Progenitor cell of endocrine pancreas (in vitro differentiated cells): ENCODE data around the gene ANKRD34A. TPM values are rescaled to one million over a fixed set of nuclear protein-coding genes. Genes with fewer than 3 reads are reported as not detected.

ENCODE experiments used
- DNase-seq: peaks from one replicate; pipeline ENCODE4 v3.0.0; 2021; ENCODE audit warnings: low spot score; ENCODE audit not compliant: unreplicated experiment
- H3K27ac Mint-ChIP-seq: 2 replicates; pipeline ENCODE4 v1.8.0; 2021; ENCODE audit warnings: mild to moderate bottlenecking, moderate library complexity, mixed read lengths
- H3K27me3 Mint-ChIP-seq: 2 replicates; pipeline ENCODE4 v1.8.0; 2021; ENCODE audit warnings: mixed read lengths
- H3K36me3 Mint-ChIP-seq: 2 replicates; pipeline ENCODE4 v1.8.0; 2022; ENCODE audit warnings: mixed read lengths; ENCODE audit not compliant: insufficient read depth
- H3K4me1 Mint-ChIP-seq: 2 replicates; pipeline ENCODE4 v1.8.0; 2021; ENCODE audit warnings: low read depth, mixed read lengths
- H3K4me3 Mint-ChIP-seq: 2 replicates; pipeline ENCODE4 v1.8.0; 2021; ENCODE audit warnings: low read depth, mild to moderate bottlenecking, moderate library complexity, mixed read lengths
- H3K9me3 Mint-ChIP-seq: 2 replicates; pipeline ENCODE4 v1.8.0; 2021; ENCODE audit warnings: low read depth, mixed read lengths
- CTCF ChIP-seq: fragments of 200-600 bp; sonication (generic); IDR thresholded peaks from one replicate; pipeline ENCODE4 v1.5.0; 2021; ENCODE audit warnings: antibody characterized with exemption, mild to moderate bottlenecking; ENCODE audit not compliant: unreplicated experiment
- total RNA-seq: library from RNA; stranded (reverse); gene quantifications from 2 replicates; pipeline ENCODE4 v1.2.1, GENCODE V29; 2021

Gene ANKRD34A
- total RNA-seq, 1 donor from 2014 or later: 0.22 TPM

DNA sequence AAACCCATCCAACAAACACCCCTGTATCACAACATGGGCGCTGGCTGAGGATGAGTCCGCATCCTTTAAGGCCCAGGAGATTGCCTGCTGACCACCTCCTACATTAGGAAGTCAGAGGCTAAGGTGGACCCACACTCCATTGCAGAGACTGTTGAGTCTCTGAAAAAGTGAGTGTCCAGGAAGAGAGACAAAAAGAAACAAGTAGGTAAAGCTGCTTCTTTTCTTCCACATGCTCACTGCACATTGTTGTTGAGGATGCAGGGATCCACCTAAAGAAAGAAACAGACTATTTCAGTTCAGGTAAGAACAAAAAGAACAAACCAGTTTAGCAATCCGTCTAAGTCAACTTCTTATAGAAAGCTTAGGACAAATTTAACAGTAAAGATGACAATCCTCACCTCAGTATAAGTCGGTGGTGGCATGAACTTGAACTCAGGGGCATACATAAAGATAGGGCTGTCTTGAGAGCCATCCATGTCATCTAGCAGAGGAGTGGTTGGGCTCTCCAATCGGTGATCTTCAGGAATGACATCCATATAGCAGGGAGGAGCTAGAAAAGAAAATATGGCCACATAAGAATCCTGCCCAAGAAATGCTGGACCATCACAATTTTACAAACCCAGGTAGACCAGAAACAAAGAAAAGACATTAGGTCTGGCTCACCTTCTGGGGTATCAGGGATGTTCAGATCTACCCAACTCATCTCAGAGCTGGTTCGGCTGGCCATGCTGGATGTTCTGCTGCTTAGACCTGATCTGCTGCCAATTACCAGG is 29.4 kb upstream of the ANKRD34A start:
- Mint-ChIP-seq H3K9me3 (no peaks in the 10 kb centered on the region), H3K27ac (peak overlapping the region; percentile 85), H3K36me3 (peaks cover 25% of the 10 kb centered on the region), H3K4me3 (peak overlapping the region; percentile 94), H3K4me1 (peaks cover 38% of the 10 kb centered on the region), H3K27me3 (no peaks in the 10 kb centered on the region)
- TF ChIP-seq CTCF: no peak
- no peak for DNase-seq

DNA sequence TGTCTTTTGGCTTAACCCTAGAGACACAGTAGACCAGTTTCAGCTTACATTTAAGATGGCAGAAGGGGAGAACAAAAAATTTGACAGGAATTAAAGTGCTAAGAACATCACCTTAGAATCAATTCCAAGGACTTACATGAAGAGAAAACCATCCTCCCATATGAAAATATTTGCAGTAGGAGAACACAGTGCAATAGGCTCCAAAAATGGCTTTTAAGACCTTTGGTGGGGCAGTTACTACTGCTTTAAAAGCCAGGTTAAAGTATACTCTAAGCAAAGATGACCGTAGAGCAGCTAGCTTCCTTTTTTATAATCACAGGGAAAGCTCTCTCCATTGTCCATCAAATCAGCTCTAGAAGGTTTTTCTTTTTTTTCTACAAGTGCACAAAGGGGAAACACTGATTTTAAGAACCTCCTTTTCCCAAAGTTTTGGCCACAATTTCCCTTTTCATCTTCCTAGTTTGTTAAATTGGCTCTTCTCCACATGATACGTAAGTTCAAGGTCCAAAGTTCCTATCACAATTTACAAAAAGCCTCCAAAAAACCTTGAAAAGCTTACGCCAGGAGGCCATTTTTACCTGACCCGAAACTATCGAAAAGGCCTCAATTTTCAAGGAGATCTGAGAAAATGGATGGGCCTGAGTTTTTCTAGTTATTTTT is 28.7 kb upstream of the ANKRD34A start:
- Mint-ChIP-seq H3K4me3 (no peak overlapping the region), H3K4me1 (peaks cover 37% of the 10 kb centered on the region), H3K9me3 (no peaks in the 10 kb centered on the region), H3K27me3 (no peaks in the 10 kb centered on the region), H3K27ac (no peak overlapping the region), H3K36me3 (peaks cover 25% of the 10 kb centered on the region)
- no peak for DNase-seq
- no peak for TF ChIP-seq CTCF

DNA sequence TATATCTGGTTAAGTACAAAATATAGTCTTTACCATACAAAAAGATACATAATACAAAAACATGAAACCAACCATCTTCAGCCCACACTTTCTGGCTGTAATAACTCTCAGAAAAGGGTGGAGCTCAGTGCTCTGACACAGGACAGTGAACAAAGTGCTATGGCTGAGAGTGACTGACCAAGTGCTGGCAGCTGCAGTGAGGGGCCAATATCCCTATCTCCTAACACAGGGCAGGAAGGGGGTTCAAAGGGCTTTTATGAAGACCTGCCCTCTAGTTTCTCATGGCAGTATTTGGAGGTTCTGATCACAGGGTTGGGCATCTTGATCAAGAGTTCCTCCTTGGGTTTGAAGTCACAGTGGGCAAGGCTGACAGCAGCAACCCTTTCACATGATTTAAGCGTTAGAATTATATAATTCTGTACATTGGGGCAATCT is 28.1 kb upstream of the ANKRD34A start:
- Mint-ChIP-seq H3K4me3 (no peak overlapping the region), H3K4me1 (peaks cover 31% of the 10 kb centered on the region), H3K27ac (no peak overlapping the region), H3K27me3 (no peaks in the 10 kb centered on the region), H3K9me3 (no peaks in the 10 kb centered on the region), H3K36me3 (peaks cover 25% of the 10 kb centered on the region)
- TF ChIP-seq CTCF: no peak
- no peak for DNase-seq

DNA sequence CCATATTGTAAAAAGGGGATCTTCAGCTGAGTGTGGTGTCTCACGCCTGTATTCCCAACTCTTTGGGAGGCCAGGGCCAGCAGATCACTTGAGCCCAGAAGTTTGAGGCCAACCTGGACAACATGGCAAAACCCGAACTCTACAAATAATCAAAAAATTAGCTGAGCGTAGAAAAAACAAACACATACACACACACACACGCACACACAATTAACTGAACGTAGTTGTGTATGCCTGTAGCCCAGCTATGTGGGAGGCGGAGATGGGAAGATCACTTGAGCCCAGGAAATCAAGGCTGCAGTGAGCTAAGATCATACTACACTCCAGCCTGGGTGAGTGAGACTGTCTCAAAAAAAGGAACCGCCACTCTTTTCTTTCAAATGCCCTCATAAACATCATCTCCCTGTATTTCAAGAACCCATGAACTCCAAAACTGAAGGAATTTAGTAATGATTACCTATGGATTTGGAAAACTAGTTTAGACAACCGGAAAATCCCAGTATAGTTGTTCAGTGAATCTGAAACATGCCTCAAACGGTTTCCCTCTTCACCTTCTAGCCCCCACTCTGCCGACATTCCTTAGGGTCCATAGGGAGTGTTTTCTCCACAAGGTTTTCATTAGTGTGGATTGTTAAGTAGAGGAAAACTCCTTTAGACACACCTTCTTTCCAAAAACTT is 27.5 kb upstream of the ANKRD34A start:
- Mint-ChIP-seq H3K4me3 (no peak overlapping the region), H3K9me3 (no peaks in the 10 kb centered on the region), H3K4me1 (peaks cover 25% of the 10 kb centered on the region), H3K27ac (no peak overlapping the region), H3K27me3 (no peaks in the 10 kb centered on the region), H3K36me3 (peaks cover 25% of the 10 kb centered on the region)
- DNase-seq: no peak
- TF ChIP-seq CTCF: no peak

DNA sequence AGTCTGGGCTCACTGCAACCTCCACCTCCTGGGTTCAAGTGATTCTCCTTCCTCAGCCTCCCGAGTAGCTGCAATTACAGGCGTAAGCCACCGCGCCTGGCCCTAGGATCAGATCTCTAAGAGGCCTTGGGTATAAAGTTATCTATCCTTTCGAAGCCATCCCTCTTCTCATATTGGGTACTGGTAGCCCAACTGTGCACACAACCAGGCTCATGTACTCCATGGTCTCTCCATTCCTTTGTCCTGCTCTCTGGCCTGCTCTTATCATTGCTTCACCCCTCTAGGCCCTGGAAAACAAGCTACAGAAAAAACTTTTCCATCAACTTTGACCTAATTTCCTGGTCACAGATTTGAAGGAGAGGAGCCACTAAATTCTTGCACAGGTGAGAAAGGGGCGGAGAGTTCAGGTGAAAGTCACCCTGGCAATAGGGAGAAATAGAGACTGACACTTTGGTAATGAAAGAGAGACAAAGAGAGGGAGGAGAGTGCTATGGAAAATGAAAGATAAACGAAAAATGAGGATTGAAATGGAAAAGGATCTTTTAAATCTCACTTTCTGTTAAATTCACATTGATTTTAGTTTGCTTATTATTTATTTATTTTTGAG is 26.0 kb upstream of the ANKRD34A start:
- no peak overlapping the region for H3K4me3 Mint-ChIP-seq
- peaks cover 21% of the 10 kb centered on the region for H3K4me1 Mint-ChIP-seq
- TF ChIP-seq CTCF: no peak
- no peak for DNase-seq
- no peak overlapping the region for H3K27ac Mint-ChIP-seq
- no peaks in the 10 kb centered on the region for H3K9me3 Mint-ChIP-seq
- H3K36me3 Mint-ChIP-seq: peaks cover 25% of the 10 kb centered on the region
- H3K27me3 Mint-ChIP-seq: no peaks in the 10 kb centered on the region
